T47D (cell line): ENCODE results near the gene SHROOM4.

Source experiments
- DNase-seq, 2 experiments: peaks; one replicate each; pipeline versions ENCODE4 v3.0.0 to v3.0.0-alpha.2; 2011 to 2012; ENCODE audit warnings: low read depth in 1 of 2, low spot score in 1 of 2
- JUND ChIP-seq: IDR thresholded peaks from 2 replicates; pipeline ENCODE4 v1.6.1; 2012; ENCODE audit warnings: low read depth
- in situ Hi-C: cut with HindIII; loops from 2 replicates; pipeline ENCODE4 v1.10.0; 2016; ENCODE audit warnings: low sequenced_read_pairs, low pct_unique_long_range_greater_than_20kb

SHROOM4 gene, protein sequence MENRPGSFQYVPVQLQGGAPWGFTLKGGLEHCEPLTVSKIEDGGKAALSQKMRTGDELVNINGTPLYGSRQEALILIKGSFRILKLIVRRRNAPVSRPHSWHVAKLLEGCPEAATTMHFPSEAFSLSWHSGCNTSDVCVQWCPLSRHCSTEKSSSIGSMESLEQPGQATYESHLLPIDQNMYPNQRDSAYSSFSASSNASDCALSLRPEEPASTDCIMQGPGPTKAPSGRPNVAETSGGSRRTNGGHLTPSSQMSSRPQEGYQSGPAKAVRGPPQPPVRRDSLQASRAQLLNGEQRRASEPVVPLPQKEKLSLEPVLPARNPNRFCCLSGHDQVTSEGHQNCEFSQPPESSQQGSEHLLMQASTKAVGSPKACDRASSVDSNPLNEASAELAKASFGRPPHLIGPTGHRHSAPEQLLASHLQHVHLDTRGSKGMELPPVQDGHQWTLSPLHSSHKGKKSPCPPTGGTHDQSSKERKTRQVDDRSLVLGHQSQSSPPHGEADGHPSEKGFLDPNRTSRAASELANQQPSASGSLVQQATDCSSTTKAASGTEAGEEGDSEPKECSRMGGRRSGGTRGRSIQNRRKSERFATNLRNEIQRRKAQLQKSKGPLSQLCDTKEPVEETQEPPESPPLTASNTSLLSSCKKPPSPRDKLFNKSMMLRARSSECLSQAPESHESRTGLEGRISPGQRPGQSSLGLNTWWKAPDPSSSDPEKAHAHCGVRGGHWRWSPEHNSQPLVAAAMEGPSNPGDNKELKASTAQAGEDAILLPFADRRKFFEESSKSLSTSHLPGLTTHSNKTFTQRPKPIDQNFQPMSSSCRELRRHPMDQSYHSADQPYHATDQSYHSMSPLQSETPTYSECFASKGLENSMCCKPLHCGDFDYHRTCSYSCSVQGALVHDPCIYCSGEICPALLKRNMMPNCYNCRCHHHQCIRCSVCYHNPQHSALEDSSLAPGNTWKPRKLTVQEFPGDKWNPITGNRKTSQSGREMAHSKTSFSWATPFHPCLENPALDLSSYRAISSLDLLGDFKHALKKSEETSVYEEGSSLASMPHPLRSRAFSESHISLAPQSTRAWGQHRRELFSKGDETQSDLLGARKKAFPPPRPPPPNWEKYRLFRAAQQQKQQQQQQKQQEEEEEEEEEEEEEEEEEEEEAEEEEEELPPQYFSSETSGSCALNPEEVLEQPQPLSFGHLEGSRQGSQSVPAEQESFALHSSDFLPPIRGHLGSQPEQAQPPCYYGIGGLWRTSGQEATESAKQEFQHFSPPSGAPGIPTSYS (N-terminal part only)

DNA sequence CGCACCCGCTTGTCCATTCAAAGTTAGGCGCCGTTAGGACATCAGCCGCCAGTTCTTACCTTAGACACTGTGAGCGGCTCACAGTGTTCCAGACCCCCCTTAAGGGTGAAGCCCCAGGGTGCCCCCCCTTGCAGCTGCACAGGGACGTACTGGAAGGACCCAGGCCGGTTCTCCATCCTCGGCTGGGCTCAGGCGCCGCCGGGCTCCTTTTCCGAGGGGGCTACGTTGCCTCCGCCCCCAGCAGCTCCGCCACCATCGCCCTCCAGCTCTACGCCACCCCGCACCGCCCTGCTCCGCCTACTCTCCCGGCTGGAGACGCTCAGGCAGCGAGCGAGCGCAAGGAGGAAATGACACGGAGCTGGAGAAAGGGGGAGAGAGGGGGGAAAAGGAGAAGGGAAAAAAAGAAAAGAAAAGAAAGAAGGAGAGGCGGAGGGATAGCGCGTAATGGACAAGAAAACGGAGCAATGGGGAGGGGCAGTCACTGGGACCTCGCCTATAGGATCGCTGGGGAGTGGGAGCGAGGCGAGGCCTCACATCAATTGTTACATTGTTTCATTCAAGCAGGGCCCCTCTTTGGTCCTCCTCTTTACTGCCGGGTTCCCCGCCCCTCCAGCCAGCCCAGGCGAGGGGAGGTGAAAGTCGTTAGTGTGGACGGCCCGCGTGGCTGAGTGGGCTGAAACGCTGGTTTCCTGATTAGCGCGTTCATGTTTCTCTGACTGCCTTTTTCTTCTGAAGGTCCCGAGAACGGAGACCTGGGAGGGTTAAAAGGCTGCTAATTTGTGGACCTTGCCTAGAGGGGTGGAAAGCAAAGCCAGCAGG lies at the start of gene SHROOM4:
SHROOM4 (minus strand) TSS at position 352 of the 819 bp plus-strand sequence; CDS start at position 176, 176 bp downstream.
- no peak for DNase-seq

DNA sequence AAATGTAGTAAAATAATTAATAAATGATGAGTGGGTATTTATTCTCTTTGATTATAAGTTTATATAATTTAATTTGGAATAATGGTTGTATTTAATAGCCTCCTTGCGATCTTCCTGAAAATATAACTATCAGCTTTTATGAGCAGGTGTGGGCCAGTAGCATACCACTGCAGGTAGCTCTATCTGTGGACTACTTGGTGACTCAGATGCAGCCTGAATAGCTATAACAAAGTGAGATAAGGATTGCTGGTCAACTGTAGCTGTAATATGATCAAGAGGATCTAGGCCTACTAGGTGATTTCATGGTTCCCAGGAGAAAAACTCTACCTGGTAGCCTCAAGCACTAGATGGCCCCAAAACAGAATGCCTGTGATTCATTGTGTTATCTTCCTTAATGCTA lies 49.5 kb upstream of the SHROOM4 start:
- in situ Hi-C loops: no loop called here
- DNase-seq: no peak
- TF ChIP-seq JUND: no peak

More for the DNA sequence above, at the start of gene SHROOM4:
- in situ Hi-C loops: no loop called here
- no peak for TF ChIP-seq JUND

DNA sequence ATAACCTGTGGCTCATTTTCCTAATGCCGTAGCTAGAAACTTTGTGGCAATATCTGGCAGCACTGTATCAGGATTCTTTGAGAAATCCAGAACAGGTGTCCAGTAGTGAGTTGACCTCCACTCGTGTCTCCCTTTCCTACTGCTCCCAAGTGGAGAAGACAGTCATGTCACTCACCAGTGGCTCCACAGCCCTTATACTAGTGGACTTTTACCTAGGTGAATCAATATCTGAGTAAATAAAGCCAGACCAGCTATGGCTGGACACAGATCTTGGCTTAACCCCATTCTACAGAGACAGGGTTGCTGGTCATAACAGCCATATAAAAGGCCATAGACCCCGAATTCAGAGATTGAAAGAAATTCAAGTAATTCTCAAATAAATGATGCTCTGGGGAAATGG lies 46.5 kb upstream of the SHROOM4 start:
- DNase-seq: no peak
- no peak for TF ChIP-seq JUND
- in situ Hi-C loops: no loop called here

DNA sequence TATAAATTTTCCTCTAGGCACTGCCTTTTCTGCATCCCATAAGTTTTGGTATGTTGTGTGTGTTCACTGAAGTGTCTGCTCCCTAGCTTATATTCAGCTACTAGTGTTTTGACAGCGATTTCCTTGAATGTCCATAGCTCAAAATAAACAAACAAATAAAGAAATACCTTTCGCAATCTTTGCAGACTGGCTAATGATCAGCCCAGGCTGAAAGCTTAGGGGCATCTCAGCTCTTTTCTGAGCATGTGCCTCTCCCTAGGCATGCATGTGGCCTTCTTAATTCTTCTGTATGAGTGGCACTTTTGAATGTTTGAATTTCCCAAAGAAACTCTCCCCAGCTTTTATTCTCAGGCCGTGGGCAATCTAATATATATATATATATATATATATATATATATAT lies 44.6 kb upstream of the SHROOM4 start:
- DNase-seq: no peak
- no peak for TF ChIP-seq JUND
- in situ Hi-C loops: no loop called here

DNA sequence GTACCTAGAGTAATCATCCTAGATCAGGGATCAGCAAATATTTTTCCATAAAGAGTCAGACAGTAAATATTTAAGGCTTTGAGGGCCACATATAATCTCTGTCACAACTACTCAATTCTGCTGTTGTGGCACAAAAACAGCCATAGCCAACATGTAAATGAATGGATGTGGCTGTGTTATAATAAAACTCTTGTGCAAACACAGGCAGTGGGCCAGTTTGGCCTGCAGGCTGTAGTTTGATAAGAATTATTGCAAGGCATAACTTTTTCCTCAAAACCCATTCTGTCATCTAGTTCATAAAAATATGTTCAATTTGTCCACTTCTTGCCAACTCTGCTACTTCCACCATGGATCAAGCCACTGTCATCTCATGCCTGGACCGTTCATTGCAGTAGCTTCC lies 39.4 kb upstream of the SHROOM4 start:
- TF ChIP-seq JUND: no peak
- DNase-seq: no peak
- in situ Hi-C loops: no loop called here

DNA sequence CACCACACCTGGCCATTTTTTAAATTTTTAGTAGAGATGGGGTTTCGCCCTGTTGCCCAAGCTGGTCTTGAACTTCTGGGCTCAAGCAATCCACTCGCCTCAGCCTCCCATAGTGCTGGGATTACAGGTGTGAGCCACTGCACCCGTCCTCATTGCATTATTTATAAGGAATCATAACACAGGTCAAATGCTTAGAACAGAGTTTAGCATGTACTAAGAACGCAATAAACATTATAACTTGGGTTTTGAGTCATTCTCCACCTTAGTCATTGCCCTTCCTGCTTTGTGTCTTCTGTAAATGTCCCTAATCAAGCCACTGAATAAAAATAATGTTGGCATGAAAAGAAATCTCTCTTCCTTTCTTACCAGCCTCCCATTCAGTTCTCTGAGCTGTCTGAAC lies 38.5 kb upstream of the SHROOM4 start:
- in situ Hi-C loops: no loop called here
- TF ChIP-seq JUND: no peak
- DNase-seq: no peak

DNA sequence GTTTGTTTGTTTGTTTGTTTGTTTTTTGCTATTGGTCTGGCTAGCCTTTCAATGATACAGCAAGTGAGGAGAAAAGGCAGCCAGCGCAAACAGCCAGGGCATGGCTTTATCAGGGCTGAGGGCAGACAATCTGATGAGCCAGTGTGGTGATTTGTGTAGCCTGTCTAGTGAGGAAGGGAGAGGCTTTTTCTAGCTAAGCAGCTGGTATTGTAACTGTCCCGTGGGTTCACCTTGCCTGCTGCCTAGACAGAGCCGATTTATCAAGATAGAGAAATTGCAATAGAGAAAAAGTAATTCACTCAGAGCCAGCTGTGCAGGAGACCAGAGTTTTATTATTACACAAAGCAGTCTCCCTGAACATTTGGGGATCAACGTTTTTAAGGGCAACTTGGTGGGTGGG lies 28.2 kb upstream of the SHROOM4 start:
- no peak for DNase-seq
- in situ Hi-C loops: no loop called here
- TF ChIP-seq JUND: no peak

DNA sequence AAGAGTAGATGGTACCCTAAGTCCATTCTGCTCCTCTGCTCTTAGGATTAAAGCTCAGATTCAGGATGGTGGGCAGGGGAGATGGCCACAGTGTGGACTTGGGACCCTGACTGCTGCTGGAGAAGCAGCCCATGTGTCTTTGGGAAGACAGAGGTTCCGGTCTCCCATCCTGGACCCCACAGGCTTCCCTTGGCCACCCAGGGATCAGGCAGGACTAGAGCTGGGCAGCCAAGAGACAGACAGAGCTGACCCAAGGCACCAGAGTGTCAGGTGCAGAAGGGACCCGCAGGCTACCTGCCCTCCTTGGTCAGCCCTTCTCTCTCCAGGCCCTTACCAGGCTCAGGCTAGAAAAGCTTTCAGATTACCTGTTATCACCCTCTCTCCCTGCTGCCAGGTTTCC lies 25.7 kb upstream of the SHROOM4 start:
- no peak for DNase-seq
- no peak for TF ChIP-seq JUND
- in situ Hi-C loops: no loop called here

DNA sequence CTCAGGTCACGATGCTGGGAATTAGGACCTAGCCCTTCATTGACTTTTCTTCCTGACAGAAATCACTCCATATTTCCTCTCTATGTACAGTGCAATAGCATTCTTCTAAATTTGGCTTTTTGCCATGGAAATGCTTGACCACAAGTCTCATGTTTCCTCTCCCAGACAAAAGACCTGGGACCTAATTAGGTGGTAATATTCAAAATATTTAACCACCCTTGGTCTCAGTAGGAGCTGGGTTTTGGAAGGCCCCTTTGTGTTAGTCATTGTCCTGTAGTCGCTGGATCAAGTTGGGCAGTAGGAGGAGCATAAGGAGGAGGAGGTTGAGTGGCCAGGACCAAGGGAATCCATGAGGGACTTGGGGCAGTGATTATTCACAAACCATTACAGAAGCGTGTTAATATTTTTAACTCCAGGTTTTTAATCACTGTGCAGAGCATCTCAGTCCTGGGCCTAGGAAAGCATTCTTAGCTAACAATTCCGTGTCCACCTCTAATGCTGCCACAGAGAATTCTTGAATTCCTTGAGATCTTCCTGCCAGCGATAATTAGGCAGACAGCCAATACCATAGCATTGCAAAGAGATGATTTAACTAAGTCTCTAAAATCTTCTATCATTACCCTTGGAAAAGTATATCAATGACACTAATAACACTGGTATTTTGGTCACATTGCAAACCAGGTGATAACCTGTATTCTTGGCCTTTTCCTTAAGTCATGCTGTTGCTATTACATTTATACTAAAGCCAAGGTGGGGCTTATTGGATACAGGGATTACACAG lies 25.0 kb upstream of the SHROOM4 start:
- DNase-seq: peak in 1 of 2 experiments; percentile 30
- no peak for TF ChIP-seq JUND

DNA sequence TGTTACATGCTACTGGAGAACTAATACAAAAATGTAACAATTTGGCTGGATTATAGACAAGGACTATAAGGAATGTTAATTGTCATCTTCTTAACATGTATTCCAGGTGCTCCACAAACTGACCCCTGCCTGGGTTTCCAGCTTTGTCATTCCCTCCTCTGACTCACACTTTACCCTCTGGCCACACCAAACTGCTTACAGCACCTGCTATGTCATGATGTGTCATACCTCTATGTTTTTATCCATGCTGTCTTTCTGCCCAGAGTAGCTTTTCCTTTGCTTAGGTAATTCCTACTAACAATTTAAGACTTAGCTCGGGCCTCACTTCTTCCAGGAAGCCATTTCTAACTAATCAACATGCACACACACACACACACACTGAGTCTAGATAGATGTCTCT lies 14.0 kb upstream of the SHROOM4 start:
- TF ChIP-seq JUND: no peak
- no peak for DNase-seq
- in situ Hi-C loops: no loop called here

More for the DNA sequence above, 25.0 kb upstream of the SHROOM4 start:
- in situ Hi-C loops: no loop called here

DNA sequence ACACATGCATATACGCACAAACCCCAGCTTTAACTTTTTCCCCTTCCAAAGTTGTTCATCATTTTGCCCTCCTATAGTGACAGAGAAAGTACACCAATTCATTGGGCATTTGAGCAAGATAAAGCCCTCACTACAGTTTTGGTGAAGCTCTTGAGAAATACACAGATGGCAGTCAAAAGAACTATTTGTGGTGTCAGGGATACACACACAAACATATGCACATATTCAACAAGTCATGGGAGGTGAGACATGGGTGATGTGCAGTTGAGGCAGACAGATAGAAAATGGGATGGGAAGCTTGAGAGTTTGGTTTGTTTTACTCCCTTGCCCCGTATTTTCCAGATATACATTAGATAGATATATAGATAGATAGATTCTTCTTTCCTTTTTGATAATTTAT lies 11.8 kb upstream of the SHROOM4 start:
- no peak for DNase-seq
- in situ Hi-C loops: no loop called here

More for the DNA sequence above, 11.8 kb upstream of the SHROOM4 start:
- no peak for TF ChIP-seq JUND
